HEK293 (cell line): ENCODE results near the gene SERPINB6.
"Not testable (repeated sequence)": the region's sequence is repeated elsewhere in the genome, so short reads cannot be mapped to it uniquely, and the experiment has no call there.

ENCODE experiments used
- CTCF ChIA-PET: fragments of 350-600 bp; formaldehyde crosslinking; extraction: SDS; loops from one replicate; lab custom pipeline; 2021; ENCODE audit warnings: antibody characterized with exemption; lab: Yijun Ruan, JAX
- POLR2A ChIA-PET: fragments of 300-600 bp; formaldehyde crosslinking; extraction: SDS; loops from one replicate; lab custom pipeline; 2020; ENCODE audit warnings: antibody characterized with exemption, inconsistent platforms; lab: Yijun Ruan, JAX
- H3K27ac ChIP-seq: fragments of 200-500 bp; sonication (Bioruptor generic); 2 replicates; pipeline ENCODE4 v1.5.1; 2014; ENCODE audit warnings: low read depth, low read length, control low read depth, inconsistent platforms; ENCODE audit errors: extremely low read depth
- H3K36me3 ChIP-seq, 2 experiments: fragments of 200-500 bp in 1 of 2; sonication (Bioruptor generic) in 1 of 2; 1 replicate in 1 of 2; 2 replicates in 1 of 2; pipeline ENCODE4 v1.5.1; 2014 to 2017; ENCODE audit warnings: inconsistent platforms in 2 of 2, low read length in 2 of 2; ENCODE audit not compliant: control insufficient read depth in 2 of 2, insufficient read depth in 1 of 2
- H3K4me1 ChIP-seq: fragments of 200-500 bp; sonication (Bioruptor generic); 2 replicates; pipeline ENCODE4 v1.5.1; 2014; ENCODE audit warnings: mild to moderate bottlenecking, low read length, inconsistent platforms; ENCODE audit not compliant: control insufficient read depth, insufficient read depth
- H3K4me3 ChIP-seq: 2 replicates; pipeline ENCODE4 v1.5.1; 2011; ENCODE audit warnings: low read depth, mild to moderate bottlenecking, control low read depth, low read length, moderate library complexity
- H3K9me3 ChIP-seq: fragments of 200-500 bp; sonication (Bioruptor generic); 2 replicates; pipeline ENCODE4 v1.5.1; 2014; ENCODE audit warnings: low read depth, low read length, inconsistent platforms; ENCODE audit not compliant: control insufficient read depth, insufficient read depth
- ATF2 ChIP-seq: fragments of 450-650 bp; formaldehyde crosslinking; IDR thresholded peaks from 2 replicates; pipeline ENCODE4 v1.5.1; 2016; ENCODE audit warnings: missing biosample characterization, missing genetic modification characterization, low read depth
- EGR2 ChIP-seq: fragments of 450-650 bp; formaldehyde crosslinking; IDR thresholded peaks from 2 replicates; pipeline ENCODE4 v1.5.1; 2016; ENCODE audit warnings: low read depth, missing biosample characterization, missing genetic modification characterization
- HOXD13 ChIP-seq: sonication (generic); formaldehyde crosslinking; IDR thresholded peaks from 2 replicates; pipeline ENCODE4 v1.8.0; 2022; ENCODE audit warnings: missing genetic modification reagents, borderline replicate concordance
- INSM2 ChIP-seq: fragments of 450-650 bp; formaldehyde crosslinking; IDR thresholded peaks from 2 replicates; pipeline ENCODE4 v1.5.1; 2016; ENCODE audit warnings: missing biosample characterization, missing genetic modification characterization
- MZF1 ChIP-seq: fragments of 450-650 bp; formaldehyde crosslinking; IDR thresholded peaks from 2 replicates; pipeline ENCODE4 v1.5.1; 2017; ENCODE audit warnings: missing biosample characterization, missing genetic modification characterization, borderline replicate concordance
- OSR2 ChIP-seq: fragments of 450-650 bp; formaldehyde crosslinking; IDR thresholded peaks from 2 replicates; pipeline ENCODE4 v1.5.1; 2016; ENCODE audit warnings: missing biosample characterization, missing genetic modification characterization
- ZBTB17 ChIP-seq: fragments of 450-650 bp; formaldehyde crosslinking; IDR thresholded peaks from 2 replicates; pipeline ENCODE4 v1.5.1; 2016; ENCODE audit warnings: missing biosample characterization, missing genetic modification characterization
- ZFP69B ChIP-seq: fragments of 450-650 bp; formaldehyde crosslinking; IDR thresholded peaks from 2 replicates; pipeline ENCODE4 v1.5.1; 2016; ENCODE audit warnings: missing biosample characterization, missing genetic modification characterization
- ZNF112 ChIP-seq: fragments of 450-650 bp; formaldehyde crosslinking; IDR thresholded peaks from 2 replicates; pipeline ENCODE4 v1.5.0; 2017; ENCODE audit warnings: missing biosample characterization, missing genetic modification characterization
- ZNF157 ChIP-seq: fragments of 450-650 bp; formaldehyde crosslinking; IDR thresholded peaks from 2 replicates; pipeline ENCODE4 v1.5.1; 2016; ENCODE audit warnings: missing biosample characterization, missing genetic modification characterization
- ZNF169 ChIP-seq: fragments of 450-650 bp; formaldehyde crosslinking; IDR thresholded peaks from 2 replicates; pipeline ENCODE4 v1.5.1; 2016; ENCODE audit warnings: missing biosample characterization, missing genetic modification characterization
- ZNF174 ChIP-seq: fragments of 450-650 bp; formaldehyde crosslinking; IDR thresholded peaks from 2 replicates; pipeline ENCODE4 v1.5.0; 2017; ENCODE audit warnings: missing biosample characterization, mild to moderate bottlenecking, missing genetic modification characterization
- ZNF19 ChIP-seq: fragments of 450-650 bp; formaldehyde crosslinking; IDR thresholded peaks from 2 replicates; pipeline ENCODE4; 2016; ENCODE audit warnings: missing biosample characterization, missing genetic modification characterization, low read depth
- ZNF239 ChIP-seq: fragments of 450-650 bp; formaldehyde crosslinking; IDR thresholded peaks from 2 replicates; pipeline ENCODE4 v1.5.1; 2016; ENCODE audit warnings: missing biosample characterization, missing genetic modification characterization
- ZNF248 ChIP-seq: fragments of 450-650 bp; formaldehyde crosslinking; IDR thresholded peaks from 2 replicates; pipeline ENCODE4 v1.5.1; 2017; ENCODE audit warnings: missing biosample characterization, missing genetic modification characterization
- ZNF266 ChIP-seq: fragments of 450-650 bp; formaldehyde crosslinking; IDR thresholded peaks from 2 replicates; pipeline ENCODE4 v1.5.1; 2016; ENCODE audit warnings: missing biosample characterization, missing genetic modification characterization, low read depth
- ZNF302 ChIP-seq: fragments of 450-650 bp; formaldehyde crosslinking; IDR thresholded peaks from 2 replicates; pipeline ENCODE4 v1.5.1; 2016; ENCODE audit warnings: missing biosample characterization, missing genetic modification characterization, low read depth
- ZNF354C ChIP-seq: fragments of 450-650 bp; formaldehyde crosslinking; IDR thresholded peaks from 2 replicates; pipeline ENCODE4 v1.5.1; 2016; ENCODE audit warnings: missing biosample characterization, missing genetic modification characterization, low read depth, borderline replicate concordance
- ZNF610 ChIP-seq: fragments of 450-650 bp; formaldehyde crosslinking; IDR thresholded peaks from 2 replicates; pipeline ENCODE4 v1.5.1; 2016; ENCODE audit warnings: missing biosample characterization, missing genetic modification characterization, borderline replicate concordance
- ZNF624 ChIP-seq: fragments of 450-650 bp; formaldehyde crosslinking; IDR thresholded peaks from 2 replicates; pipeline ENCODE4 v1.5.1; 2017; ENCODE audit warnings: missing biosample characterization, missing genetic modification characterization
- ZNF639 ChIP-seq: fragments of 450-650 bp; formaldehyde crosslinking; IDR thresholded peaks from 2 replicates; pipeline ENCODE4 v1.5.1; 2016; ENCODE audit warnings: missing biosample characterization, missing genetic modification characterization
- ZNF654 ChIP-seq: fragments of 450-650 bp; formaldehyde crosslinking; IDR thresholded peaks from 2 replicates; pipeline ENCODE4 v1.5.1; 2016; ENCODE audit warnings: low read depth, missing biosample characterization, missing genetic modification characterization
- ZNF701 ChIP-seq: fragments of 450-650 bp; formaldehyde crosslinking; IDR thresholded peaks from 2 replicates; pipeline ENCODE4 v1.5.1; 2016; ENCODE audit warnings: missing biosample characterization, missing genetic modification characterization
- ZNF843 ChIP-seq: fragments of 450-650 bp; formaldehyde crosslinking; IDR thresholded peaks from 2 replicates; pipeline ENCODE4 v1.5.1; 2016; ENCODE audit warnings: missing biosample characterization, missing genetic modification characterization
- ZSCAN5A ChIP-seq: fragments of 450-650 bp; formaldehyde crosslinking; IDR thresholded peaks from 2 replicates; pipeline ENCODE4 v1.5.1; 2016; ENCODE audit warnings: missing biosample characterization, missing genetic modification characterization
- TF ChIP-seq, protein P1 (sequence below): fragments of 450-650 bp; formaldehyde crosslinking; IDR thresholded peaks from 2 replicates; pipeline ENCODE4 v1.5.1; 2017; ENCODE audit warnings: missing biosample characterization, missing genetic modification characterization

SERPINB6 gene

DNA sequence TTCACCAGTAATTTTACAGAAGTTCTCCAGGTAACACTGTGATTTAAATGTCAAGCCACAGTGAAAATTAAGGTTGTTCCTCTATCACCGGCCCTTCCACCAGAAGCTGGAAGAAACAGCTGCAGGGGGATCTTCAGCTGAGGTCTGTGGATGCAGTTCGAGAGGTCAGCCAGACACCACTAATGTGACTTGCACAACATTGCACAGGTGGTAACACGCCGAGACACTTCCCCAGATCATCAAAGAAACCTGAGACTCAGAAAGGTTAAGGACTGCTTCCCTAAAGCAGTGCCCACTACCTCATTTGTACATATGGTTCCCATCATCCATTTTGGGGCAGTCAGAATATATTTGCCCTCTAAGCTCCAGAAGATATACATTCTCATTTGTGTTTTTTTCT is 60.2 kb downstream of the SERPINB6 start:
- Histone ChIP-seq H3K9me3 (no peaks in the 10 kb centered on the region), H3K4me1 (no peaks in the 10 kb centered on the region), H3K27ac (no peak overlapping the region), H3K4me3 (no peak overlapping the region), H3K36me3 (no peaks in the 10 kb centered on the region)
- CTCF ChIA-PET: interaction anchor here (0.6 to 2.8 kb wide), 25 partner anchors 11 to 963 kb away, joined by 3 to 27 read pairs (median 4); no protein-coding TSS in a partner anchor
- POLR2A ChIA-PET: no interaction called here
- no peak for TF ChIP-seq ZNF112 (tag by site-specific recombination)
- no peak for TF ChIP-seq ATF2 (tag by site-specific recombination)
- TF ChIP-seq, protein P1, sequence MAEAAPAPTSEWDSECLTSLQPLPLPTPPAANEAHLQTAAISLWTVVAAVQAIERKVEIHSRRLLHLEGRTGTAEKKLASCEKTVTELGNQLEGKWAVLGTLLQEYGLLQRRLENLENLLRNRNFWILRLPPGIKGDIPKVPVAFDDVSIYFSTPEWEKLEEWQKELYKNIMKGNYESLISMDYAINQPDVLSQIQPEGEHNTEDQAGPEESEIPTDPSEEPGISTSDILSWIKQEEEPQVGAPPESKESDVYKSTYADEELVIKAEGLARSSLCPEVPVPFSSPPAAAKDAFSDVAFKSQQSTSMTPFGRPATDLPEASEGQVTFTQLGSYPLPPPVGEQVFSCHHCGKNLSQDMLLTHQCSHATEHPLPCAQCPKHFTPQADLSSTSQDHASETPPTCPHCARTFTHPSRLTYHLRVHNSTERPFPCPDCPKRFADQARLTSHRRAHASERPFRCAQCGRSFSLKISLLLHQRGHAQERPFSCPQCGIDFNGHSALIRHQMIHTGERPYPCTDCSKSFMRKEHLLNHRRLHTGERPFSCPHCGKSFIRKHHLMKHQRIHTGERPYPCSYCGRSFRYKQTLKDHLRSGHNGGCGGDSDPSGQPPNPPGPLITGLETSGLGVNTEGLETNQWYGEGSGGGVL (tag by site-specific recombination): no peak
- no peak for TF ChIP-seq ZBTB17 (tag by site-specific recombination)
- TF ChIP-seq ZNF610 (tag by site-specific recombination): no peak
- no peak for TF ChIP-seq ZNF157 (tag by site-specific recombination)
- TF ChIP-seq ZNF302 (tag by site-specific recombination): no peak
- no peak for TF ChIP-seq HOXD13
- TF ChIP-seq ZNF19: no peak
- TF ChIP-seq ZSCAN5A (tag by site-specific recombination): no peak
- TF ChIP-seq ZNF248: no peak
- TF ChIP-seq INSM2 (tag by site-specific recombination): no peak
- no peak for TF ChIP-seq ZNF174 (tag by site-specific recombination)
- no peak for TF ChIP-seq ZNF169 (tag by site-specific recombination)
- no peak for TF ChIP-seq EGR2 (tag by site-specific recombination)
- no peak for TF ChIP-seq ZNF266 (tag by site-specific recombination)
- TF ChIP-seq ZNF354C (tag by site-specific recombination): no peak
- no peak for TF ChIP-seq ZNF654
- no peak for TF ChIP-seq ZNF843 (tag by site-specific recombination)

- Histone ChIP-seq H3K27ac (no peak overlapping the region), H3K4me3 (no peak overlapping the region), H3K9me3 (no peaks in the 10 kb centered on the region), H3K4me1 (no peaks in the 10 kb centered on the region), H3K36me3 (no peaks in the 10 kb centered on the region)
- ChIA-PET POLR2A (no interaction called here), CTCF (interaction anchor here (0.7 to 2.8 kb wide), 3 partner anchors 22 to 135 kb away, joined by 4 to 27 read pairs (median 5); no protein-coding TSS in a partner anchor)
- TF ChIP-seq ZNF239 (tag by site-specific recombination) (no peak), ZNF639 (no peak), ZNF624 (tag by site-specific recombination) (no peak), MZF1 (tag by site-specific recombination) (no peak), ZNF701 (no peak), ZFP69B (tag by site-specific recombination) (no peak), OSR2 (tag by site-specific recombination) (peak; percentile 51; the same call in 1 of the 2 replicates)
These were observed 61.6 kb downstream of the SERPINB6 start for GRCh38 chr6:2909718-2910117.

DNA sequence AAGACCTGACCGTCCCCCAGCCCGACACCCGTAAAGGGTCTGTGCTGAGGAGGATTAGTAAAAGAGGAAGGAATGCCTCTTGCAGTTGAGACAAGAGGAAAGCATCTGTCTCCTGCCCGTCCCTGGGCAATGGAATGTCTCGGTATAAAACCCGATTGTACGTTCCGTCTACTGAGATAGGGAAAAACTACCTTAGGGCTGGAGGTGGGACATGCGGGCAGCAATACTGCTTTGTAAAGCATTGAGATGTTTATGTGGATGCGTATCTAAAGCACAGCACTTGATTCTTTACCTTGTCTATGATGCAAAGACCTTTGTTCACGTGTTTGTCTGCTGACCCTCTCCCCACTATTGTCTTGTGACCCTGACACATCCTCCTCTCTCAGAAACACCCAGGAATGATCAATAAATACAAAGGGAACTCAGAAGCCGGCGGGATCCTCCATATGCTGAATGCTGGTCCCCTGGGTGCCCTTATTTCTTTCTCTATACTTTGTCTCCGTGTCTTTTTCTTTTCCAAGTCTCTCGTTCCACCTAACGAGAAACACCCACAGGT is 62.2 kb downstream of the SERPINB6 start:
- CTCF ChIA-PET: interaction anchor here (0.7 to 2.8 kb wide), 3 partner anchors 23 to 134 kb away, joined by 4 to 27 read pairs (median 5); no protein-coding TSS in a partner anchor
- H3K4me1 ChIP-seq, H3K36me3 ChIP-seq, H3K4me3 ChIP-seq, H3K9me3 ChIP-seq, H3K27ac ChIP-seq, POLR2A ChIA-PET: not testable (repeated sequence)
